Mesothelial cell of epicardium (in vitro differentiated cells): ENCODE measurements around the gene BOD1. TPM values are rescaled to one million over a fixed set of nuclear protein-coding genes. Genes with fewer than 3 reads are reported as not detected.

ENCODE experiments used
- DNase-seq, 2 experiments: peaks; one replicate each; pipeline ENCODE4 v3.0.0; 2021; ENCODE audit warnings: low spot score in 2 of 2; ENCODE audit not compliant: unreplicated experiment in 2 of 2
- H3K27ac Mint-ChIP-seq: 2 replicates; pipeline ENCODE4 v1.8.0; 2021; ENCODE audit warnings: mixed read lengths
- H3K27me3 Mint-ChIP-seq: 2 replicates; pipeline ENCODE4 v1.8.0; 2021; ENCODE audit warnings: low read depth, mixed read lengths
- H3K36me3 Mint-ChIP-seq: 2 replicates; pipeline ENCODE4 v1.8.0; 2021; ENCODE audit warnings: mixed read lengths
- H3K4me1 Mint-ChIP-seq: 2 replicates; pipeline ENCODE4 v1.8.0; 2021; ENCODE audit warnings: mixed read lengths
- H3K4me3 Mint-ChIP-seq: 2 replicates; pipeline ENCODE4 v1.8.0; 2021; ENCODE audit warnings: mild to moderate bottlenecking, moderate library complexity, mixed read lengths
- H3K9me3 Mint-ChIP-seq: 2 replicates; pipeline ENCODE4 v1.8.0; 2021; ENCODE audit warnings: mixed read lengths
- CTCF ChIP-seq: fragments of 200-600 bp; sonication (generic); IDR thresholded peaks from one replicate; pipeline ENCODE4 v1.5.0; 2021; ENCODE audit warnings: antibody characterized with exemption; ENCODE audit not compliant: unreplicated experiment
- total RNA-seq: library from RNA; stranded (reverse); gene quantifications from 3 replicates; pipeline ENCODE4 v1.2.1, GENCODE V29; 2021

BOD1 gene
- total RNA-seq, 1 donor from 2014 or later: 91.9 TPM

GRCh38 chr5:173618927-173619519 lies 2.6 kb upstream of the BOD1 start:
- no peak overlapping the region for H3K4me3 Mint-ChIP-seq

GRCh38 chr5:173615884-173616576 lies 420 bp downstream of the BOD1 start:
- H3K27ac Mint-ChIP-seq: peak overlapping the region; percentile 97
- peak; percentile 39 to 73 for DNase-seq
- H3K36me3 Mint-ChIP-seq: peaks cover 7% of the 10 kb centered on the region
- TF ChIP-seq CTCF: peak; percentile 70
- H3K9me3 Mint-ChIP-seq: no peaks in the 10 kb centered on the region
- H3K27me3 Mint-ChIP-seq: no peaks in the 10 kb centered on the region
- H3K4me1 Mint-ChIP-seq: peaks cover 32% of the 10 kb centered on the region
- H3K4me3 Mint-ChIP-seq: peak overlapping the region; percentile 87

More at GRCh38 chr5:173618927-173619519, 2.6 kb upstream of the BOD1 start:
- H3K9me3 Mint-ChIP-seq: no peaks in the 10 kb centered on the region
- no peak for DNase-seq
- H3K27ac Mint-ChIP-seq: no peak overlapping the region
- peak; percentile 51 for TF ChIP-seq CTCF
- H3K27me3 Mint-ChIP-seq: no peaks in the 10 kb centered on the region
- H3K4me1 Mint-ChIP-seq: peaks cover 31% of the 10 kb centered on the region
- no peaks in the 10 kb centered on the region for H3K36me3 Mint-ChIP-seq

GRCh38 chr5:173614591-173614990 lies 1.9 kb downstream of the BOD1 start:
- no peaks in the 10 kb centered on the region for H3K27me3 Mint-ChIP-seq
- peak overlapping the region; percentile 41 for H3K27ac Mint-ChIP-seq
- no peaks in the 10 kb centered on the region for H3K9me3 Mint-ChIP-seq
- peaks cover 10% of the 10 kb centered on the region for H3K36me3 Mint-ChIP-seq
- H3K4me3 Mint-ChIP-seq: peak overlapping the region; percentile 87
- TF ChIP-seq CTCF: no peak
- no peak for DNase-seq
- peaks cover 32% of the 10 kb centered on the region for H3K4me1 Mint-ChIP-seq

GRCh38 chr5:173613433-173614159 lies 2.9 kb downstream of the BOD1 start:
- no peak for TF ChIP-seq CTCF
- peaks cover 32% of the 10 kb centered on the region for H3K4me1 Mint-ChIP-seq
- H3K27me3 Mint-ChIP-seq: no peaks in the 10 kb centered on the region
- H3K36me3 Mint-ChIP-seq: peaks cover 15% of the 10 kb centered on the region
- no peaks in the 10 kb centered on the region for H3K9me3 Mint-ChIP-seq
- H3K4me3 Mint-ChIP-seq: peak overlapping the region; percentile 87
- H3K27ac Mint-ChIP-seq: peak overlapping the region; percentile 60
- DNase-seq: no peak

- no peak for DNase-seq
- Mint-ChIP-seq H3K27ac (no peak overlapping the region), H3K36me3 (peaks cover 16% of the 10 kb centered on the region), H3K27me3 (no peaks in the 10 kb centered on the region), H3K4me1 (peaks cover 32% of the 10 kb centered on the region), H3K9me3 (no peaks in the 10 kb centered on the region), H3K4me3 (no peak overlapping the region)
- no peak for TF ChIP-seq CTCF
These were observed 3.5 kb downstream of the BOD1 start for GRCh38 chr5:173612948-173613347.
